Measurements from ENCODE around the gene HS6ST3.
A peak's percentile ranks its signal among the peaks of the same experiment; 100 is the strongest.

- peak in 4 of 6 experiments; percentile 15 to 35 (median 26) for TF ChIP-seq CTCF (IDR thresholded peaks at IDR 0.05)
- no peak for TF ChIP-seq POLR2A (IDR thresholded peaks at IDR 0.05)
- no peak for TF ChIP-seq EP300 (IDR thresholded peaks at IDR 0.05)
- TF ChIP-seq POLR2AphosphoS5 (IDR thresholded peaks at IDR 0.05): no peak
Observed at GRCh38 chr13:96075953-96076543, 13.9 kb upstream of the HS6ST3 start.

Measured in upper lobe of left lung (tissue), 4 donors.